K562 (cell line): ENCODE measurements around the gene IRF3. TPM values are rescaled to one million over a fixed set of nuclear protein-coding genes. Genes with fewer than 3 reads are reported as not detected.

ENCODE experiments used
- BACH1 ChIP-seq: fragments of 200-800 bp; sonication (Bioruptor generic); IDR thresholded peaks from 2 replicates; pipeline ENCODE4 v1.6.1; 2016; ENCODE audit warnings: missing genetic modification characterization, missing compliant biosample characterization
- CTCF ChIP-seq, 3 experiments: IDR thresholded peaks in 2 of 3; conservative IDR thresholded peaks in 1 of 3; 2 replicates each; pipeline ENCODE4 v1.5.1; 2011 to 2012; ENCODE audit warnings: low read length in 3 of 3, mild to moderate bottlenecking in 3 of 3, control low read depth in 2 of 3, improper control_type of control experiment in 1 of 3, inconsistent platforms in 1 of 3, low read depth in 1 of 3, mixed read lengths in 1 of 3, moderate library complexity in 1 of 3; ENCODE audit not compliant: insufficient read depth in 2 of 3
- FOXA1 ChIP-seq: fragments of 450-650 bp; IDR thresholded peaks from 2 replicates; pipeline ENCODE4 v1.6.1; 2016; ENCODE audit warnings: mild to moderate bottlenecking, borderline replicate concordance
- MEIS2 ChIP-seq: fragments of 450-650 bp; IDR thresholded peaks from 2 replicates; pipeline ENCODE4 v1.6.1; 2014; ENCODE audit warnings: mild to moderate bottlenecking; ENCODE audit not compliant: partially characterized antibody
- MGA ChIP-seq: fragments of 450-650 bp; IDR thresholded peaks from 2 replicates; pipeline ENCODE4 v1.6.1; 2016; ENCODE audit warnings: mild to moderate bottlenecking, moderate library complexity
- NR1H2 ChIP-seq: sonication (generic); formaldehyde crosslinking; IDR thresholded peaks from 2 replicates; pipeline ENCODE4 v1.4.0; 2020; ENCODE audit warnings: mild to moderate bottlenecking, missing genetic modification reagents
- STAT6 ChIP-seq: sonication (generic); formaldehyde crosslinking; IDR thresholded peaks from 2 replicates; pipeline ENCODE4 v1.8.1; 2023; ENCODE audit warnings: mild to moderate bottlenecking, missing genetic modification reagents
- ZFP30 ChIP-seq: fragments of 250-450 bp; sonication (Bioruptor Pico); IDR thresholded peaks from 2 replicates; pipeline ENCODE4 v1.8.0; 2022; ENCODE audit warnings: moderate library complexity, mild to moderate bottlenecking, inconsistent platforms, borderline replicate concordance
- ZNF121 ChIP-seq: sonication (generic); formaldehyde crosslinking; conservative IDR thresholded peaks from 2 replicates; pipeline ENCODE4 v1.8.0; 2022; ENCODE audit warnings: missing genetic modification reagents
- ZNF124 ChIP-seq: sonication (generic); formaldehyde crosslinking; IDR thresholded peaks from 2 replicates; pipeline ENCODE4 v1.8.1; 2022; ENCODE audit warnings: missing genetic modification reagents
- ZSCAN32 ChIP-seq: fragments of 450-650 bp; formaldehyde crosslinking; IDR thresholded peaks from 2 replicates; pipeline ENCODE4 v1.4.0; 2020; ENCODE audit warnings: mild to moderate bottlenecking, moderate library complexity
- polyA plus RNA-seq, 8 experiments: library from polyadenylated mRNA; depleted of rRNA in 4 of 8; stranded (reverse) in 5 of 8; unstranded in 3 of 8; fragments of >200 nt; fragmentation: Nextera tagmentation in 2 of 8; fragmentation: Illumina TruSeq in 1 of 8; extraction: Ambion mirVana in 2 of 8; extraction: Trizol in 1 of 8; gene quantifications; 2 replicates each; pipeline versions ENCODE4 v1.2.1 to v1.2.3, GENCODE V29; 2011 to 2014; ENCODE audit warnings: inconsistent platforms in 1 of 8, missing spikeins in 1 of 8
- total RNA-seq, 7 experiments: library from RNA; depleted of rRNA in 6 of 7; stranded (reverse); fragments of >200 nt in 6 of 7; fragmentation: Illumina TruSeq in 2 of 7; extraction: Trizol in 2 of 7; gene quantifications; 2 replicates each; pipeline versions ENCODE4 v1.2.1 to v1.2.3, GENCODE V29; 2011 to 2021; ENCODE audit warnings: low replicate concordance in 1 of 7

Gene IRF3
- total and polyA plus RNA-seq, 9 of the 15 experiments (the other 6 are each of a cell fraction or from before 2014, with no cell fraction given), result 7.5 to 145 (median 65.4) TPM

- TF ChIP-seq STAT6 (no peak), MEIS2 (no peak), MGA (no peak), FOXA1 (no peak), NR1H2 (CRISPR knock-in tag) (no peak), BACH1 (no peak), ZFP30 (no peak), ZSCAN32 (CRISPR knock-in tag) (no peak), ZNF121 (CRISPR knock-in tag) (no peak), ZNF124 (CRISPR knock-in tag) (no peak), CTCF (IDR thresholded peaks at IDR 0.05 in 2 of 3, conservative IDR thresholded peaks at IDR 0.05 in 1 of 3; ENCODE audit: insufficient read depth in 2 of 3, low read depth in 1 of 3, low read length in 3 of 3) (peak in 1 of 3 experiments; percentile 11; a peak in 1 of 6 replicates)
Measured at GRCh38 chr19:49666120-49666444, 425 bp upstream of the IRF3 start (continued).
